NB4 (cell line): ENCODE measurements around the gene ZNF219.

Experiments used
- CTCF ChIP-seq: IDR thresholded peaks from one replicate; pipeline ENCODE4 v1.5.1; 2012; ENCODE audit warnings: low read depth, low read length
- POLR2A ChIP-seq: IDR thresholded peaks from 2 replicates; pipeline ENCODE4 v1.6.1; 2011; ENCODE audit warnings: mild to moderate bottlenecking; ENCODE audit not compliant: insufficient read length; ENCODE audit errors: extremely low read depth

- TF ChIP-seq CTCF (no peak), POLR2A (no peak)
Observed at GRCh38 chr14:21083565-21084325, 14.7 kb downstream of the ZNF219 start.
